ENCODE measurements around the gene SLC35E2B.

- no peak for TF ChIP-seq CTCF (IDR thresholded peaks at IDR 0.05)
- no peak for TF ChIP-seq POLR2A (IDR thresholded peaks at IDR 0.05)
These were observed 82.6 kb downstream of the SLC35E2B start for GRCh38 chr1:1609822-1610485.

All from testis (tissue), 2 donors.